HepG2 (cell line): ENCODE results near the gene MPIG6B. TPM values are rescaled to one million over a fixed set of nuclear protein-coding genes. Genes with fewer than 3 reads are reported as not detected.

ENCODE experiments used
- FOXJ3 ChIP-seq: sonication (generic); formaldehyde crosslinking; IDR thresholded peaks from 2 replicates; pipeline ENCODE4 v1.4.0; 2020; ENCODE audit warnings: missing genetic modification reagents, mild to moderate bottlenecking, borderline replicate concordance
- HNRNPK ChIP-seq: fragments of 200-400 bp; formaldehyde crosslinking; IDR thresholded peaks from 2 replicates; pipeline ENCODE4 v1.6.1; 2018; ENCODE audit warnings: low read length, low read depth, moderate library complexity, mild to moderate bottlenecking; ENCODE audit not compliant: poor library complexity, severe bottlenecking
- SOX5 ChIP-seq: IDR thresholded peaks from 2 replicates; pipeline ENCODE4 v1.6.1; 2016; ENCODE audit warnings: borderline replicate concordance
- SP4 ChIP-seq: sonication (generic); formaldehyde crosslinking; IDR thresholded peaks from 2 replicates; pipeline ENCODE4 v1.8.1; 2023; ENCODE audit warnings: mild to moderate bottlenecking, missing genetic modification reagents
- TCF12 ChIP-seq, 2 experiments: fragments of 450-650 bp in 1 of 2; sonication (generic) in 1 of 2; formaldehyde crosslinking in 1 of 2; IDR thresholded peaks; 2 replicates each; pipeline versions ENCODE4 v1.6.1 to v1.8.0; 2017 to 2022; ENCODE audit warnings: antibody characterized with exemption in 1 of 2, mild to moderate bottlenecking in 1 of 2, missing genetic modification reagents in 1 of 2, moderate library complexity in 1 of 2
- ZBTB20 ChIP-seq: sonication (generic); formaldehyde crosslinking; IDR thresholded peaks from 2 replicates; pipeline ENCODE4 v1.8.1; 2023; ENCODE audit warnings: missing genetic modification reagents, low read depth, mild to moderate bottlenecking, borderline replicate concordance
- ZNF510 ChIP-seq: sonication (generic); formaldehyde crosslinking; IDR thresholded peaks from 2 replicates; pipeline ENCODE4 v1.4.0; 2020; ENCODE audit warnings: low read depth, mild to moderate bottlenecking, missing genetic modification reagents
- ZNF556 ChIP-seq: sonication (generic); formaldehyde crosslinking; IDR thresholded peaks from 2 replicates; pipeline ENCODE4 v1.4.0; 2020; ENCODE audit warnings: mild to moderate bottlenecking, missing genetic modification reagents, borderline replicate concordance
- ZZZ3 ChIP-seq: sonication (generic); formaldehyde crosslinking; IDR thresholded peaks from 2 replicates; pipeline ENCODE4 v1.4.0; 2020; ENCODE audit warnings: missing genetic modification reagents, mild to moderate bottlenecking, borderline replicate concordance
- polyA plus RNA-seq, 8 experiments: library from polyadenylated mRNA; depleted of rRNA in 3 of 8; stranded (reverse) in 7 of 8; unstranded in 1 of 8; fragments of >200 nt; fragmentation: Illumina TruSeq in 4 of 8; extraction: Trizol in 4 of 8; gene quantifications; 2 replicates each; pipeline versions ENCODE4 v1.2.1 to v1.2.3, GENCODE V29; 2011 to 2016; ENCODE audit warnings: low read depth in 4 of 8, missing spikeins in 1 of 8, mixed read lengths in 1 of 8; ENCODE audit not compliant: insufficient read depth in 1 of 8
- total RNA-seq, 5 experiments: library from RNA; depleted of rRNA; stranded (reverse); fragments of >200 nt; fragmentation: Illumina TruSeq; extraction: Trizol; gene quantifications; 2 replicates each; pipeline ENCODE4 v1.2.3, GENCODE V29; 2016; ENCODE audit warnings: low read depth in 1 of 5
- TF ChIP-seq, protein P1 (sequence below): sonication (generic); formaldehyde crosslinking; IDR thresholded peaks from 2 replicates; pipeline ENCODE4 v1.4.0; 2020; ENCODE audit warnings: missing genetic modification reagents
- TF ChIP-seq, protein P2 (sequence below): sonication (generic); formaldehyde crosslinking; IDR thresholded peaks from 2 replicates; pipeline ENCODE4 v1.4.0; 2020; ENCODE audit warnings: mild to moderate bottlenecking, missing genetic modification reagents
- TF ChIP-seq, protein P3 (sequence below): IDR thresholded peaks from 2 replicates; pipeline ENCODE4 v1.6.1; 2016; ENCODE audit warnings: missing compliant biosample characterization, missing genetic modification reagents, borderline replicate concordance
- TF ChIP-seq, protein P4 (sequence below): sonication (generic); formaldehyde crosslinking; IDR thresholded peaks from 2 replicates; pipeline ENCODE4 v1.9.0; 2021; ENCODE audit warnings: mild to moderate bottlenecking, missing genetic modification reagents
- TF ChIP-seq, protein P5 (sequence below): sonication (generic); formaldehyde crosslinking; IDR thresholded peaks from 2 replicates; pipeline ENCODE4 v1.5.0; 2020; ENCODE audit warnings: missing genetic modification reagents

Gene MPIG6B
- total and polyA plus RNA-seq, 2 of the 13 experiments (the other 11 are each of a cell fraction or from before 2014, with no cell fraction given), result not detected

DNA sequence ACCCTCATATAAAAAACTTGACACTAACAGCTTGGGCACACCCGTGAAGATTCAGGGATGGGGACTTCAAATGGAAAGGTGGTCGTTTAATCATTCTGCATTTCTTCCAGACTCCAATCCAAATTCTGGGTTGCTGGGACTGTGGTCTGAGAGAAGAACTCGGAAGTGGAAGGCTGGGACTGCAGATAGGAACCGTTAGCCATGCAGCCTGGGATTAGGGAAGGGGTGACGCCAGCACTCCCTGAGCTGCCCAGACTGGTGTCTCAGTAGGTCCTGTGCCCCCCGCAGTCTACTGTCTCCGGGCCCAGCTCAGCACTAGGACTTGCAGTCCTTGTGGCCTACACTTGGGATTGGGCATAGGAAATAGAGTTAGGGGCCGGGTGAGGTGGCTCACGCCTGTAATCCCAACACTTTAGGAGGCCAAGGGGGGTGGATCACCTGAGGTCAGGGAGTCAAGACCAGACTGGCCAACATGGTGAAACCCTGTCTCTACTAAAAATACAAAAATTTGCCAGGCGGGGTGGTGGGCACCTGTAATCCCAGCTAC is 13.7 kb downstream of the MPIG6B start (continued):
- TF ChIP-seq, protein P1, sequence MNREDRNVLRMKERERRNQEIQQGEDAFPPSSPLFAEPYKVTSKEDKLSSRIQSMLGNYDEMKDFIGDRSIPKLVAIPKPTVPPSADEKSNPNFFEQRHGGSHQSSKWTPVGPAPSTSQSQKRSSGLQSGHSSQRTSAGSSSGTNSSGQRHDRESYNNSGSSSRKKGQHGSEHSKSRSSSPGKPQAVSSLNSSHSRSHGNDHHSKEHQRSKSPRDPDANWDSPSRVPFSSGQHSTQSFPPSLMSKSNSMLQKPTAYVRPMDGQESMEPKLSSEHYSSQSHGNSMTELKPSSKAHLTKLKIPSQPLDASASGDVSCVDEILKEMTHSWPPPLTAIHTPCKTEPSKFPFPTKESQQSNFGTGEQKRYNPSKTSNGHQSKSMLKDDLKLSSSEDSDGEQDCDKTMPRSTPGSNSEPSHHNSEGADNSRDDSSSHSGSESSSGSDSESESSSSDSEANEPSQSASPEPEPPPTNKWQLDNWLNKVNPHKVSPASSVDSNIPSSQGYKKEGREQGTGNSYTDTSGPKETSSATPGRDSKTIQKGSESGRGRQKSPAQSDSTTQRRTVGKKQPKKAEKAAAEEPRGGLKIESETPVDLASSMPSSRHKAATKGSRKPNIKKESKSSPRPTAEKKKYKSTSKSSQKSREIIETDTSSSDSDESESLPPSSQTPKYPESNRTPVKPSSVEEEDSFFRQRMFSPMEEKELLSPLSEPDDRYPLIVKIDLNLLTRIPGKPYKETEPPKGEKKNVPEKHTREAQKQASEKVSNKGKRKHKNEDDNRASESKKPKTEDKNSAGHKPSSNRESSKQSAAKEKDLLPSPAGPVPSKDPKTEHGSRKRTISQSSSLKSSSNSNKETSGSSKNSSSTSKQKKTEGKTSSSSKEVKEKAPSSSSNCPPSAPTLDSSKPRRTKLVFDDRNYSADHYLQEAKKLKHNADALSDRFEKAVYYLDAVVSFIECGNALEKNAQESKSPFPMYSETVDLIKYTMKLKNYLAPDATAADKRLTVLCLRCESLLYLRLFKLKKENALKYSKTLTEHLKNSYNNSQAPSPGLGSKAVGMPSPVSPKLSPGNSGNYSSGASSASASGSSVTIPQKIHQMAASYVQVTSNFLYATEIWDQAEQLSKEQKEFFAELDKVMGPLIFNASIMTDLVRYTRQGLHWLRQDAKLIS (CRISPR knock-in tag), result peak; percentile 85; the same call in 1 of the 2 replicates
- TF ChIP-seq, protein P2, sequence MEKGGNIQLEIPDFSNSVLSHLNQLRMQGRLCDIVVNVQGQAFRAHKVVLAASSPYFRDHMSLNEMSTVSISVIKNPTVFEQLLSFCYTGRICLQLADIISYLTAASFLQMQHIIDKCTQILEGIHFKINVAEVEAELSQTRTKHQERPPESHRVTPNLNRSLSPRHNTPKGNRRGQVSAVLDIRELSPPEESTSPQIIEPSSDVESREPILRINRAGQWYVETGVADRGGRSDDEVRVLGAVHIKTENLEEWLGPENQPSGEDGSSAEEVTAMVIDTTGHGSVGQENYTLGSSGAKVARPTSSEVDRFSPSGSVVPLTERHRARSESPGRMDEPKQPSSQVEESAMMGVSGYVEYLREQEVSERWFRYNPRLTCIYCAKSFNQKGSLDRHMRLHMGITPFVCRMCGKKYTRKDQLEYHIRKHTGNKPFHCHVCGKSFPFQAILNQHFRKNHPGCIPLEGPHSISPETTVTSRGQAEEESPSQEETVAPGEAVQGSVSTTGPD (CRISPR knock-in tag), result no peak
- TF ChIP-seq, protein P3, sequence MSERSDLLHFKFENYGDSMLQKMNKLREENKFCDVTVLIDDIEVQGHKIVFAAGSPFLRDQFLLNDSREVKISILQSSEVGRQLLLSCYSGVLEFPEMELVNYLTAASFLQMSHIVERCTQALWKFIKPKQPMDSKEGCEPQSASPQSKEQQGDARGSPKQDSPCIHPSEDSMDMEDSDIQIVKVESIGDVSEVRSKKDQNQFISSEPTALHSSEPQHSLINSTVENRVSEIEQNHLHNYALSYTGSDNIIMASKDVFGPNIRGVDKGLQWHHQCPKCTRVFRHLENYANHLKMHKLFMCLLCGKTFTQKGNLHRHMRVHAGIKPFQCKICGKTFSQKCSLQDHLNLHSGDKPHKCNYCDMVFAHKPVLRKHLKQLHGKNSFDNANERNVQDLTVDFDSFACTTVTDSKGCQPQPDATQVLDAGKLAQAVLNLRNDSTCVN (CRISPR knock-in tag), result no peak
- TF ChIP-seq FOXJ3 (CRISPR knock-in tag) (no peak), ZNF510 (CRISPR knock-in tag) (no peak), SOX5 (CRISPR knock-in tag) (no peak), HNRNPK (no peak), ZNF556 (CRISPR knock-in tag) (no peak), SP4 (CRISPR knock-in tag) (no peak), TCF12 (IDR thresholded peaks at IDR 0.05) (no peak), TCF12 (CRISPR knock-in tag; IDR thresholded peaks at IDR 0.05) (no peak), ZZZ3 (CRISPR knock-in tag) (no peak), ZBTB20 (CRISPR knock-in tag) (no peak)
- TF ChIP-seq, protein P4, sequence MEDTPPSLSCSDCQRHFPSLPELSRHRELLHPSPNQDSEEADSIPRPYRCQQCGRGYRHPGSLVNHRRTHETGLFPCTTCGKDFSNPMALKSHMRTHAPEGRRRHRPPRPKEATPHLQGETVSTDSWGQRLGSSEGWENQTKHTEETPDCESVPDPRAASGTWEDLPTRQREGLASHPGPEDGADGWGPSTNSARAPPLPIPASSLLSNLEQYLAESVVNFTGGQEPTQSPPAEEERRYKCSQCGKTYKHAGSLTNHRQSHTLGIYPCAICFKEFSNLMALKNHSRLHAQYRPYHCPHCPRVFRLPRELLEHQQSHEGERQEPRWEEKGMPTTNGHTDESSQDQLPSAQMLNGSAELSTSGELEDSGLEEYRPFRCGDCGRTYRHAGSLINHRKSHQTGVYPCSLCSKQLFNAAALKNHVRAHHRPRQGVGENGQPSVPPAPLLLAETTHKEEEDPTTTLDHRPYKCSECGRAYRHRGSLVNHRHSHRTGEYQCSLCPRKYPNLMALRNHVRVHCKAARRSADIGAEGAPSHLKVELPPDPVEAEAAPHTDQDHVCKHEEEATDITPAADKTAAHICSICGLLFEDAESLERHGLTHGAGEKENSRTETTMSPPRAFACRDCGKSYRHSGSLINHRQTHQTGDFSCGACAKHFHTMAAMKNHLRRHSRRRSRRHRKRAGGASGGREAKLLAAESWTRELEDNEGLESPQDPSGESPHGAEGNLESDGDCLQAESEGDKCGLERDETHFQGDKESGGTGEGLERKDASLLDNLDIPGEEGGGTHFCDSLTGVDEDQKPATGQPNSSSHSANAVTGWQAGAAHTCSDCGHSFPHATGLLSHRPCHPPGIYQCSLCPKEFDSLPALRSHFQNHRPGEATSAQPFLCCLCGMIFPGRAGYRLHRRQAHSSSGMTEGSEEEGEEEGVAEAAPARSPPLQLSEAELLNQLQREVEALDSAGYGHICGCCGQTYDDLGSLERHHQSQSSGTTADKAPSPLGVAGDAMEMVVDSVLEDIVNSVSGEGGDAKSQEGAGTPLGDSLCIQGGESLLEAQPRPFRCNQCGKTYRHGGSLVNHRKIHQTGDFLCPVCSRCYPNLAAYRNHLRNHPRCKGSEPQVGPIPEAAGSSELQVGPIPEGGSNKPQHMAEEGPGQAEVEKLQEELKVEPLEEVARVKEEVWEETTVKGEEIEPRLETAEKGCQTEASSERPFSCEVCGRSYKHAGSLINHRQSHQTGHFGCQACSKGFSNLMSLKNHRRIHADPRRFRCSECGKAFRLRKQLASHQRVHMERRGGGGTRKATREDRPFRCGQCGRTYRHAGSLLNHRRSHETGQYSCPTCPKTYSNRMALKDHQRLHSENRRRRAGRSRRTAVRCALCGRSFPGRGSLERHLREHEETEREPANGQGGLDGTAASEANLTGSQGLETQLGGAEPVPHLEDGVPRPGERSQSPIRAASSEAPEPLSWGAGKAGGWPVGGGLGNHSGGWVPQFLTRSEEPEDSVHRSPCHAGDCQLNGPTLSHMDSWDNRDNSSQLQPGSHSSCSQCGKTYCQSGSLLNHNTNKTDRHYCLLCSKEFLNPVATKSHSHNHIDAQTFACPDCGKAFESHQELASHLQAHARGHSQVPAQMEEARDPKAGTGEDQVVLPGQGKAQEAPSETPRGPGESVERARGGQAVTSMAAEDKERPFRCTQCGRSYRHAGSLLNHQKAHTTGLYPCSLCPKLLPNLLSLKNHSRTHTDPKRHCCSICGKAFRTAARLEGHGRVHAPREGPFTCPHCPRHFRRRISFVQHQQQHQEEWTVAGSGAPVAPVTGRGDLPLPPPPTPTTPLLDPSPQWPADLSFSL (CRISPR knock-in tag), result 0 out of 2 replicates have a peak, but pooled peaks have one; percentile 15
- TF ChIP-seq, protein P5, sequence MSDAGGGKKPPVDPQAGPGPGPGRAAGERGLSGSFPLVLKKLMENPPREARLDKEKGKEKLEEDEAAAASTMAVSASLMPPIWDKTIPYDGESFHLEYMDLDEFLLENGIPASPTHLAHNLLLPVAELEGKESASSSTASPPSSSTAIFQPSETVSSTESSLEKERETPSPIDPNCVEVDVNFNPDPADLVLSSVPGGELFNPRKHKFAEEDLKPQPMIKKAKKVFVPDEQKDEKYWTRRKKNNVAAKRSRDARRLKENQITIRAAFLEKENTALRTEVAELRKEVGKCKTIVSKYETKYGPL (CRISPR knock-in tag), result no peak
